ENCODE measurements around the gene SLC4A4.

Gene SLC4A4

DNA sequence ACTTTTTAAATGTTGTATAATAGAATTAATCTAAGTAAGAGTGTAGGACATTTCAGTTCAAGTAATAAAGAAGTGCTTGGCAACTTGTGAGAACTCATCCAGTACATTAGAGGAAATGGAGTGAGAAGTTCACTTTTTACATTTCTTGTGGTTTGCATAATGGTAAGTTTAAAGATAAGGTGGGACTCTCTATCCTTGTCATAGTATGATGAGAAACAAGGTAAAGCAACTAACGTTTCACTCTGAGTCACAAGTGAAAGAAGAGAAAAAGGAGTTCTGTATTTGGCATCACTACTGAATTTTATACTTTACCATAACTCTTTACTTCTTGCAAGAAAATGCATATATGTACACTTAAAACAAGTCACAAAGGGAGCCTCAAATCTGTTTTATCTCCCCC lies 219.4 kb downstream of the SLC4A4 start:
- H2BK15ac ChIP-seq (ENCODE audit: low read depth, poor library complexity, severe bottlenecking): no peak overlapping the region
- no peak for DNase-seq
- no peak overlapping the region for H3K23ac ChIP-seq (ENCODE audit: low read length in 2 of 2)
- no peak overlapping the region for H2BK12ac ChIP-seq (ENCODE audit: low read length in 2 of 2)
- no peaks in the 10 kb centered on the region for H3K27me3 ChIP-seq (ENCODE audit: control insufficient read depth in 1 of 2, insufficient read depth in 1 of 2, low read length in 2 of 2)
- no peaks in the 10 kb centered on the region for H3K36me3 ChIP-seq (ENCODE audit: control insufficient read depth in 1 of 2, insufficient read depth in 2 of 2, low read depth in 1 of 2, low read length in 2 of 2)
- no peak overlapping the region for H3K27ac ChIP-seq (ENCODE audit: low read length, poor library complexity, severe bottlenecking)
- no peak overlapping the region for H2BK5ac ChIP-seq (ENCODE audit: low read depth, low read length, poor library complexity, severe bottlenecking)
- H3K18ac ChIP-seq (ENCODE audit: low read depth in 1 of 2, low read length in 2 of 2): no peak overlapping the region
- no peak overlapping the region for H3K4ac ChIP-seq (ENCODE audit: low read depth in 1 of 2, low read length in 2 of 2)
- no peak overlapping the region for H4K8ac ChIP-seq (ENCODE audit: low read length)
- no peak overlapping the region for H3K4me3 ChIP-seq (ENCODE audit: insufficient read depth in 1 of 2, low read depth in 1 of 2, low read length in 2 of 2)
- no peak overlapping the region for H3K14ac ChIP-seq (ENCODE audit: low read length in 2 of 2)
- no peak overlapping the region for H3K4me2 ChIP-seq (ENCODE audit: low read length, poor library complexity, severe bottlenecking)
- H2AFZ ChIP-seq (ENCODE audit: low read depth, low read length): no peak overlapping the region
- H2AK5ac ChIP-seq (ENCODE audit: low read length, severe bottlenecking): no peak overlapping the region
- no peak overlapping the region for H4K91ac ChIP-seq (ENCODE audit: low read length)
- H3K9me3 ChIP-seq (ENCODE audit: control insufficient read depth, low read length): no peaks in the 10 kb centered on the region
- WGBS: no CpG with 5 or more reads among the region's 1 CpG
- no peak overlapping the region for H2BK120ac ChIP-seq (ENCODE audit: low read depth, low read length)
- no peak overlapping the region for H3K9ac ChIP-seq (ENCODE audit: low read length)
- no peaks in the 10 kb centered on the region for H3K4me1 ChIP-seq (ENCODE audit: control insufficient read depth, insufficient read depth, low read depth, low read length)
- no peaks in the 10 kb centered on the region for H3K79me1 ChIP-seq (replicated peaks; ENCODE audit: low read length, poor library complexity, severe bottlenecking)

DNA sequence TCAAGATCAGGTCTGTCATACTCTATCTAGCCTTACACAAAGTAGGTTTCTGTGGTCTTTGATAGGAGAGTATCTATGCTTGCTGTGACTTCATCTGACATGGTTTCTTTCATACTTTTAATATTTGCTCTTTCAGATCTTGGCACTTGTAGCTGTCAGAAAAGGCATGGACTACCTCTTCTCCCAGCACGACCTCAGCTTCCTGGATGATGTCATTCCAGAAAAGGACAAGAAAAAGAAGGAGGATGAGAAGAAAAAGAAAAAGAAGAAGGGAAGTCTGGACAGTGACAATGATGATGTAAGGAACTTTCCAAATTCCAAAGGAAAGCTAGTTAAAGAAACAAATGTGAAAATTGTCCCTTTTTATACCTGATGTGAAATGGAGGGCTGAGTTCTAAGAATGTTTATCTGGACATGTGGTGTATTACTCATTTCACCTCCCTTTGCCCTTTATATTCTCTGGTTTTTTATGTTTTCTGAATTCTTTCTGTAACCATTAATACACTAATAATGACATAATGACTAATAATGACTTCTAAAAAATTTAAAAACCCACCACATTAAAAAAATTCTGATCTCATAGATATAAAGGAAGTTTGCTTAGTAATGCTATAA lies 221.2 kb downstream of the SLC4A4 start:
- Histone ChIP-seq H3K27me3 (ENCODE audit: control insufficient read depth in 1 of 2, insufficient read depth in 1 of 2, low read length in 2 of 2) (no peaks in the 10 kb centered on the region), H3K23ac (ENCODE audit: low read length in 2 of 2) (no peak overlapping the region), H4K8ac (ENCODE audit: low read length) (no peak overlapping the region), H3K9ac (ENCODE audit: low read length) (no peak overlapping the region), H2BK15ac (ENCODE audit: low read depth, poor library complexity, severe bottlenecking) (no peak overlapping the region), H2BK5ac (ENCODE audit: low read depth, low read length, poor library complexity, severe bottlenecking) (no peak overlapping the region), H3K4me1 (ENCODE audit: control insufficient read depth, insufficient read depth, low read depth, low read length) (no peaks in the 10 kb centered on the region), H3K36me3 (ENCODE audit: control insufficient read depth in 1 of 2, insufficient read depth in 2 of 2, low read depth in 1 of 2, low read length in 2 of 2) (no peaks in the 10 kb centered on the region), H3K4ac (ENCODE audit: low read depth in 1 of 2, low read length in 2 of 2) (no peak overlapping the region), H3K14ac (ENCODE audit: low read length in 2 of 2) (no peak overlapping the region), H2AFZ (ENCODE audit: low read depth, low read length) (no peak overlapping the region), H3K9me3 (ENCODE audit: control insufficient read depth, low read length) (no peaks in the 10 kb centered on the region), H3K27ac (ENCODE audit: low read length, poor library complexity, severe bottlenecking) (peak overlapping the region; percentile 82), H2AK5ac (ENCODE audit: low read length, severe bottlenecking) (no peak overlapping the region), H3K79me1 (replicated peaks; ENCODE audit: low read length, poor library complexity, severe bottlenecking) (no peaks in the 10 kb centered on the region), H2BK120ac (ENCODE audit: low read depth, low read length) (no peak overlapping the region), H4K91ac (ENCODE audit: low read length) (no peak overlapping the region), H3K4me3 (ENCODE audit: insufficient read depth in 1 of 2, low read depth in 1 of 2, low read length in 2 of 2) (no peak overlapping the region), H3K4me2 (ENCODE audit: low read length, poor library complexity, severe bottlenecking) (no peak overlapping the region), H3K18ac (ENCODE audit: low read depth in 1 of 2, low read length in 2 of 2) (no peak overlapping the region), H2BK12ac (ENCODE audit: low read length in 2 of 2) (no peak overlapping the region)
- WGBS: 0% methylated on average over 1 of the region's 1 CpG
- peak; percentile 61 for DNase-seq

DNA sequence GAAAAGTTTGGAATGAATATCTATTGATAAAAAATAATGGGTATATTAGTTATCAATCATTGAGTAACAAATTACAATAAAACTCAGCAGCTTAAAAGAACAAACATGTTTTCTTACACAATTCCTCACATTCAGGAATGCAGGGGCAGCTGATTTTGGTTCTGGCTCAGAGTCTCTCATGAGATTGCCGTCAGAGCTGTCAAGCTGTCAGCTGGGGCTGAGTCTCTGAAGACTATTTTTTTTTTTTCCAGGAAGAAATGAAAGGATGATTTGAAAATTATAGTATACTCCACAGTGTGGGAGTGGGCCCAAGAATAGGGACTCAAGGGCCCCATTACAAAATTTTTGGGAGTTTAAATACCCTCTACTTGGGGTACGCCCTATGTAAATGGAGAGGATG lies 226.0 kb downstream of the SLC4A4 start:
- no peak overlapping the region for H3K9ac ChIP-seq (ENCODE audit: low read length)
- no peak overlapping the region for H2BK120ac ChIP-seq (ENCODE audit: low read depth, low read length)
- H4K91ac ChIP-seq (ENCODE audit: low read length): no peak overlapping the region
- H3K4me2 ChIP-seq (ENCODE audit: low read length, poor library complexity, severe bottlenecking): no peak overlapping the region
- H3K4me3 ChIP-seq (ENCODE audit: insufficient read depth in 1 of 2, low read depth in 1 of 2, low read length in 2 of 2): no peak overlapping the region
- H3K4me1 ChIP-seq (ENCODE audit: control insufficient read depth, insufficient read depth, low read depth, low read length): no peaks in the 10 kb centered on the region
- H3K36me3 ChIP-seq (ENCODE audit: control insufficient read depth in 1 of 2, insufficient read depth in 2 of 2, low read depth in 1 of 2, low read length in 2 of 2): no peaks in the 10 kb centered on the region
- H3K79me1 ChIP-seq (replicated peaks; ENCODE audit: low read length, poor library complexity, severe bottlenecking): no peaks in the 10 kb centered on the region
- no peak overlapping the region for H2BK15ac ChIP-seq (ENCODE audit: low read depth, poor library complexity, severe bottlenecking)
- H3K27me3 ChIP-seq (ENCODE audit: control insufficient read depth in 1 of 2, insufficient read depth in 1 of 2, low read length in 2 of 2): no peaks in the 10 kb centered on the region
- H3K23ac ChIP-seq (ENCODE audit: low read length in 2 of 2): no peak overlapping the region
- H3K18ac ChIP-seq (ENCODE audit: low read depth in 1 of 2, low read length in 2 of 2): no peak overlapping the region
- H2BK5ac ChIP-seq (ENCODE audit: low read depth, low read length, poor library complexity, severe bottlenecking): no peak overlapping the region
- H3K9me3 ChIP-seq (ENCODE audit: control insufficient read depth, low read length): no peaks in the 10 kb centered on the region
- H2AK5ac ChIP-seq (ENCODE audit: low read length, severe bottlenecking): no peak overlapping the region
- H3K4ac ChIP-seq (ENCODE audit: low read depth in 1 of 2, low read length in 2 of 2): no peak overlapping the region
- no peak overlapping the region for H3K27ac ChIP-seq (ENCODE audit: low read length, poor library complexity, severe bottlenecking)
- H2BK12ac ChIP-seq (ENCODE audit: low read length in 2 of 2): no peak overlapping the region
- DNase-seq: no peak
- no peak overlapping the region for H3K14ac ChIP-seq (ENCODE audit: low read length in 2 of 2)
- H4K8ac ChIP-seq (ENCODE audit: low read length): no peak overlapping the region
- WGBS: 92% methylated on average over 2 of the region's 2 CpGs
- no peak overlapping the region for H2AFZ ChIP-seq (ENCODE audit: low read depth, low read length)

DNA sequence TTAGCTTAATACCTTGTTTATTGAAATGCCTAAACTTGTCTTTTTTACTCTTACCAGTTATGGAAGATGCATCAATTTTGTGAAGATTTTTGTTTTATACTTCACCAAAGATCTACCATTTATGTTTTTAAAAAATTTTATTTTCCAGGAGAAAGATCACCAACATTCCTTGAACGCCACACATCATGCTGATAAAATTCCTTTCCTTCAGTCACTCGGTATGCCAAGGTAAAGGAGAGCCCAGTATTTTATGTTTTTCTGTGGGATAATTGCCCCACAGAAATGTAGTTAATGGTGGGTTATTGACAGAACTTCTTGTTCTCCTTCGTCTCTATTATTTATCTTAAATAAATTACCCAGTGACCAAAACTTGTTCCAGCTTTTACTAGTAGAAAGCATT lies 228.0 kb downstream of the SLC4A4 start:
- Histone ChIP-seq H3K18ac (ENCODE audit: low read depth in 1 of 2, low read length in 2 of 2) (no peak overlapping the region), H2AK5ac (ENCODE audit: low read length, severe bottlenecking) (no peak overlapping the region), H2BK12ac (ENCODE audit: low read length in 2 of 2) (no peak overlapping the region), H2BK15ac (ENCODE audit: low read depth, poor library complexity, severe bottlenecking) (no peak overlapping the region), H2BK5ac (ENCODE audit: low read depth, low read length, poor library complexity, severe bottlenecking) (no peak overlapping the region), H3K36me3 (ENCODE audit: control insufficient read depth in 1 of 2, insufficient read depth in 2 of 2, low read depth in 1 of 2, low read length in 2 of 2) (no peaks in the 10 kb centered on the region), H3K4me1 (ENCODE audit: control insufficient read depth, insufficient read depth, low read depth, low read length) (no peaks in the 10 kb centered on the region), H3K9me3 (ENCODE audit: control insufficient read depth, low read length) (no peaks in the 10 kb centered on the region), H3K27ac (ENCODE audit: low read length, poor library complexity, severe bottlenecking) (peak overlapping the region; percentile 19), H4K91ac (ENCODE audit: low read length) (no peak overlapping the region), H2BK120ac (ENCODE audit: low read depth, low read length) (no peak overlapping the region), H2AFZ (ENCODE audit: low read depth, low read length) (no peak overlapping the region), H3K79me1 (replicated peaks; ENCODE audit: low read length, poor library complexity, severe bottlenecking) (no peaks in the 10 kb centered on the region), H4K8ac (ENCODE audit: low read length) (no peak overlapping the region), H3K4ac (ENCODE audit: low read depth in 1 of 2, low read length in 2 of 2) (no peak overlapping the region), H3K4me3 (ENCODE audit: insufficient read depth in 1 of 2, low read depth in 1 of 2, low read length in 2 of 2) (no peak overlapping the region), H3K14ac (ENCODE audit: low read length in 2 of 2) (no peak overlapping the region), H3K23ac (ENCODE audit: low read length in 2 of 2) (no peak overlapping the region), H3K27me3 (ENCODE audit: control insufficient read depth in 1 of 2, insufficient read depth in 1 of 2, low read length in 2 of 2) (no peaks in the 10 kb centered on the region), H3K4me2 (ENCODE audit: low read length, poor library complexity, severe bottlenecking) (no peak overlapping the region), H3K9ac (ENCODE audit: low read length) (no peak overlapping the region)
- no peak for DNase-seq
- 100% methylated on average over 1 of the region's 3 CpGs for WGBS

Measured in mesenchymal stem cell (in vitro differentiated cells and primary cell).